ENCODE results near the gene TMEM132A. TPM values are rescaled to one million over a fixed set of nuclear protein-coding genes. Genes with fewer than 3 reads are reported as not detected.

Gene TMEM132A
- total RNA-seq, 1 donor from 2014 or later, result 104 TPM

Small RNA genes within 50 kb of the gene (small RNA-seq; reads per million reads assigned to genes)
- gene RNU6-933P, result not detected

Other genes with a start within 250 kb of the TMEM132A start
- not detected for gene MS4A8, start 224.8 kb upstream of the TMEM132A start, total RNA-seq
- gene MS4A18, start 199.7 kb upstream of the TMEM132A start, total RNA-seq, result not detected
- not detected for gene MS4A15, start 167.6 kb upstream of the TMEM132A start, total RNA-seq
- gene MS4A10, start 139.1 kb upstream of the TMEM132A start, total RNA-seq, result not detected
- 2.5 TPM for gene CCDC86, start 82.3 kb upstream of the TMEM132A start, total RNA-seq
- gene PTGDR2, start 68.5 kb upstream of the TMEM132A start, total RNA-seq, result 1.6 TPM
- not detected for gene ZP1, start 56.9 kb upstream of the TMEM132A start, total RNA-seq
- 42.3 TPM for gene PRPF19, start 17.9 kb upstream of the TMEM132A start, total RNA-seq
- gene TMEM109, start 10.3 kb upstream of the TMEM132A start, total RNA-seq, result 8.3 TPM
- gene SLC15A3, start 27.7 kb downstream of the TMEM132A start, total RNA-seq, result 5.8 TPM
- gene CD6, start 47.2 kb downstream of the TMEM132A start, total RNA-seq, result 0.16 TPM
- not detected for gene CD5, start 178.0 kb downstream of the TMEM132A start, total RNA-seq
- gene VPS37C, start 237.0 kb downstream of the TMEM132A start, total RNA-seq, result 4.5 TPM

Data from occipital lobe (tissue), 2 donors.